Ovary (tissue), 3 donors: Measurements from ENCODE around the gene HPCAL1.

Experiments
- CTCF ChIP-seq, 3 donors: fragments of 450-650 bp in 2 of 3; fragments of 200-600 bp in 1 of 3; IDR thresholded peaks; one replicate each; pipeline versions ENCODE4 v1.5.1 to v1.8.0; 2016 to 2022; ENCODE audit warnings: antibody characterized with exemption in 3 of 3, mild to moderate bottlenecking in 1 of 3
- EP300 ChIP-seq: sonication (generic); formaldehyde crosslinking; IDR thresholded peaks from one replicate; pipeline ENCODE4 v1.6.1; 2017; ENCODE audit warnings: antibody characterized with exemption
- POLR2A ChIP-seq: fragments of 450-650 bp; IDR thresholded peaks from one replicate; pipeline ENCODE4 v1.6.1; 2017; ENCODE audit warnings: antibody characterized with exemption, mild to moderate bottlenecking, moderate library complexity
- donor health status: DM: no; HTN: no; CAD: no.

GRCh38 chr2:10428355-10428754 is 125.7 kb downstream of the HPCAL1 start:
- no peak for TF ChIP-seq POLR2A
- TF ChIP-seq CTCF (IDR thresholded peaks at IDR 0.05): no peak
- no peak for TF ChIP-seq EP300
